CD4-positive, alpha-beta T cell treated with Interleukin-17A for 1 hour (primary cell): ENCODE measurements around the gene QSOX1.

ENCODE experiments used
- DNase-seq: peaks from one replicate; pipeline ENCODE4 v3.0.0-alpha.2; 2020

Gene QSOX1

GRCh38 chr1:180238675-180239074, 84.0 kb downstream of the QSOX1 start:
- no peak for DNase-seq

GRCh38 chr1:180239145-180240096, 84.8 kb downstream of the QSOX1 start:
- DNase-seq, result no peak

GRCh38 chr1:180241716-180242544, 87.3 kb downstream of the QSOX1 start:
- no peak for DNase-seq

GRCh38 chr1:180243517-180244221, 89.0 kb downstream of the QSOX1 start:
- DNase-seq, result no peak

GRCh38 chr1:180244840-180245239, 90.2 kb downstream of the QSOX1 start:
- DNase-seq, result no peak

- DNase-seq, result no peak
Observed at GRCh38 chr1:180246579-180246978, 91.9 kb downstream of the QSOX1 start.

- DNase-seq, result no peak
Observed at GRCh38 chr1:180247061-180247460, 92.4 kb downstream of the QSOX1 start.

- DNase-seq, result no peak
Observed at GRCh38 chr1:180247580-180247979, 92.9 kb downstream of the QSOX1 start.

GRCh38 chr1:180248176-180248575, 93.5 kb downstream of the QSOX1 start:
- no peak for DNase-seq

GRCh38 chr1:180248731-180249681, 94.3 kb downstream of the QSOX1 start:
- DNase-seq, result no peak

- no peak for DNase-seq
Observed at GRCh38 chr1:180249725-180250498, 95.2 kb downstream of the QSOX1 start.

- no peak for DNase-seq
Observed at GRCh38 chr1:180250499-180250770, 95.8 kb downstream of the QSOX1 start.

- DNase-seq, result no peak
Observed at GRCh38 chr1:180250883-180251509, 96.3 kb downstream of the QSOX1 start.

GRCh38 chr1:180251526-180252305, 97.0 kb downstream of the QSOX1 start:
- DNase-seq, result no peak

- DNase-seq, result peak; percentile 71
Observed at GRCh38 chr1:180252638-180253536, 98.2 kb downstream of the QSOX1 start.
